Measurements from ENCODE around the gene SIGLEC15. TPM values are rescaled to one million over a fixed set of nuclear protein-coding genes. Genes with fewer than 3 reads are reported as not detected.
A peak's percentile ranks its signal among the peaks of the same experiment; 100 is the strongest.

Gene SIGLEC15
- total RNA-seq (under 1 TPM in 1 of 4 donors, not detected in 3; 0.16 TPM), polyA plus RNA-seq (under 1 TPM; 0.09 to 0.60 (median 0.46) TPM)

GRCh38 chr18:45825258-45826044 is at the start of gene SIGLEC15:
TSS of gene SIGLEC15 (plus strand) at chr18:45825675. CDS start at chr18:45825729, 54 bp downstream.
- Histone ChIP-seq H3K27me3 (no peaks in the 10 kb centered on the region), H3K4me1 (peaks cover 0 to 15% (median 10%) of the 10 kb centered on the region in 4 donors), H3K27ac (no peak within 1 kb of the TSS), H3K9me3 (no peaks in the 10 kb centered on the region), H3K36me3 (no peaks in the 10 kb centered on the region), H3K4me3 (no peak within 1 kb of the TSS)
- no peak for DNase-seq
- TF ChIP-seq POLR2AphosphoS5 (IDR thresholded peaks at IDR 0.05) = no peak
- no peak for TF ChIP-seq CTCF (IDR thresholded peaks at IDR 0.05)
- TF ChIP-seq POLR2A (IDR thresholded peaks at IDR 0.05) = no peak
- no peak for TF ChIP-seq EP300 (IDR thresholded peaks at IDR 0.05)
- WGBS, 2 donors = 46 to 77% methylated on average over 12 of the region's 12 CpGs
- intact Hi-C loops (cut with DNase I) = no loop called here

GRCh38 chr18:45775743-45776142 is 49.7 kb upstream of the SIGLEC15 start:
- intact Hi-C loops (cut with DNase I) = loop anchor here (10.0 kb wide), 1 partner anchor 59 kb away; no protein-coding TSS in a partner anchor
- H3K27me3 ChIP-seq = peaks cover 0 to 13% (median 0%) of the 10 kb centered on the region in 3 donors
- no peak for DNase-seq
- 49 to 70% methylated on average over 8 of the region's 8 CpGs for WGBS, 2 donors
- peaks cover 0 to 15% (median 7%) of the 10 kb centered on the region in 4 donors for H3K4me1 ChIP-seq
- no peaks in the 10 kb centered on the region for H3K36me3 ChIP-seq
- H3K4me3 ChIP-seq = peak overlapping the region; percentile 48 to 72 (median 62)
- no peak for TF ChIP-seq EP300 (IDR thresholded peaks at IDR 0.05)
- no peak for TF ChIP-seq POLR2AphosphoS5 (IDR thresholded peaks at IDR 0.05)
- no peak for TF ChIP-seq CTCF (IDR thresholded peaks at IDR 0.05)
- TF ChIP-seq POLR2A (IDR thresholded peaks at IDR 0.05) = no peak
- H3K27ac ChIP-seq = peak overlapping the region; percentile 66 to 78 (median 72)
- no peaks in the 10 kb centered on the region for H3K9me3 ChIP-seq

- Histone ChIP-seq H3K27ac (no peak overlapping the region), H3K27me3 (peaks cover 0 to 5% (median 0%) of the 10 kb centered on the region in 3 donors), H3K9me3 (no peaks in the 10 kb centered on the region), H3K4me1 (peaks cover 0 to 15% (median 7%) of the 10 kb centered on the region in 4 donors), H3K4me3 (no peak overlapping the region), H3K36me3 (no peaks in the 10 kb centered on the region)
- TF ChIP-seq EP300 (IDR thresholded peaks at IDR 0.05) = no peak
- intact Hi-C loops (cut with DNase I) = loop anchor here (10.0 kb wide), 1 partner anchor 57 kb away; no protein-coding TSS in a partner anchor
- 78 to 82% methylated on average over 1 of the region's 1 CpG for WGBS, 2 donors
- DNase-seq = no peak
Observed at GRCh38 chr18:45777393-45777792, 48.1 kb upstream of the SIGLEC15 start.

- H3K27ac ChIP-seq = no peak overlapping the region
- intact Hi-C loops (cut with DNase I) = no loop called here
- peaks cover 0 to 7% (median 5%) of the 10 kb centered on the region in 4 donors for H3K4me1 ChIP-seq
- TF ChIP-seq POLR2A (IDR thresholded peaks at IDR 0.05) (no peak), POLR2AphosphoS5 (IDR thresholded peaks at IDR 0.05) (no peak), EP300 (IDR thresholded peaks at IDR 0.05) (no peak), CTCF (IDR thresholded peaks at IDR 0.05) (no peak)
- no peaks in the 10 kb centered on the region for H3K9me3 ChIP-seq
- no peak overlapping the region for H3K4me3 ChIP-seq
- peaks cover 0 to 4% (median 0%) of the 10 kb centered on the region in 3 donors for H3K27me3 ChIP-seq
- H3K36me3 ChIP-seq = no peaks in the 10 kb centered on the region
- DNase-seq = no peak
- 51 to 57% methylated on average over 2 of the region's 2 CpGs for whole genome bisulfite sequencing, 2 donors
Observed at GRCh38 chr18:45780568-45780967, 44.9 kb upstream of the SIGLEC15 start.

DNA sequence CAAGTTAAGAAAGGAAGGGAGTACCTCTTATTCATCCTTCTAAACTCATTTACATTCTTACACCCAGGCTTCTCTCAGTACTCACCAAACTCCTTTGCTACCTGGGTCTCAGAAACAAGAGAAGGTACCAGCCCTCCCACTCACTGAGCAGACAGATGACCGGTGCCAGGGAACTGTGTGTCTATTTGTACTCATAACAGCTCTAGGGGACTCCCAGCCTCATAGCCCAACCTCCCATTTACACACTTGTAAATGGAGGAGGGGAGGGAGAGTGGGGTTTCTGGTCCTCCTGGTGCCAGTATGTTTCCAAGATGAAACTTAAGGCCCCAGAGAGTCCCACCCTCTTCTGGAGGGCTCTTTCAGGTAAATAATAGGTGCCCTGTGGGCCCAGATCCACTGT is 42.8 kb upstream of the SIGLEC15 start:
- Histone ChIP-seq H3K27ac (no peak overlapping the region), H3K36me3 (no peaks in the 10 kb centered on the region), H3K27me3 (peaks cover 0 to 4% (median 0%) of the 10 kb centered on the region in 3 donors), H3K9me3 (no peaks in the 10 kb centered on the region), H3K4me1 (peaks cover 0 to 3% (median 0%) of the 10 kb centered on the region in 4 donors), H3K4me3 (no peak overlapping the region)
- 35 to 55% methylated on average over 1 of the region's 1 CpG for WGBS, 2 donors
- no peak for DNase-seq
- intact Hi-C loops (cut with DNase I) = no loop called here
- no peak for TF ChIP-seq CTCF (IDR thresholded peaks at IDR 0.05)
- TF ChIP-seq POLR2AphosphoS5 (IDR thresholded peaks at IDR 0.05) = no peak
- no peak for TF ChIP-seq EP300 (IDR thresholded peaks at IDR 0.05)
